HL-60/S4 treated with phorbol 12-myristate 13-acetate at 8.2 ng/mL for 4 days and 3 days (cell line): ENCODE data around the gene MATCAP1.

Experiments
- in situ Hi-C: fragments of 300-500 bp; cut with MboI; formaldehyde crosslinking; loops from 2 replicates; pipeline ENCODE4 v1.15.0; 2022; ENCODE audit warnings: low sequenced_read_pairs

MATCAP1 gene

DNA sequence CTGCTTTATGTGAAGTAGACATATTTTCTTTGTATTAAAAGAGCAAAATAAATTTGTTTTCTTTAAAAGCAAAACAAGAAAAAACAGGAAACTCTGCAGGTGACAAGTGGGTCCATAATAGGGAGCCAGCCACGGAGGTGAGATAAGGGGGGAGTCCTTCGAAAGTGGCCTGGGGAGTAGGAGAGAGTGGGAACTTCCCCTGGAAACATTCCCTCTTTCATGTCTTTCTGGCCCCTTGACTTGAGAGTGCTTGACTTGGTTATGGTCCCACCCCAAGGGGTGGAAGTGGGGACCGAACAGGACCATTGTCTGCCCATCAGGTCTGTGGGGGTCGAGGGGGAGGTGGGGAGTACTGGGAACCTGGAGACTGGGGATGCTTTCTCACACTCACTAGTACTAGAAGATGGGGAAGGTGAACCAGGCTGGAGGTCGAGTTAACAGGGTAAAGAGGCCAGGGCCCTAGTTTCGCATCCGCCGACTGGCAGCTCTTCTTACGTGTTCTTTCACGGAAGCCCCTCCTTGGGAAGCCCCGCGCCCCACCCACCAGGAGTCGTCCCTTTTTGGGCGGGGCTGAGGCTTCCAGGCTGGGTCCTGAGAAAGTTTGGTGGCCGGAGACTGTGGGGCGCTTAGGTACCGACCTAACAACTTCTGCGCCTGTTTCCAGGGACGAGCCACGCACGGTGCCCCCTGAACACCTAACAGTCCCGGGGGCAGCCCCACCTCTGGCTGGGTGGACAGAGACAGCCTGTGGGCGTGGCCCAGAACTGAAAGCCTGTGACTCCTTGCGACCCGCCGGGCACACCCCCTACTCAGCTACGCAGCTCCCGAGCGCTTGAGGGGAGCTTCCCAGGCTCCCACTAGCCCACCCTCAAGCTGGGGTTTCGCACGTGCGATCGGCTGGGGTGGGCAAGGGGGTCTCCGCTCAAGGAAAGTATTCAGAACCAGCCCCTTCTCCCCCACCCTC is 24.8 kb downstream of the MATCAP1 start:
- in situ Hi-C loops = loop anchor here (10.0 kb wide), 1 partner anchor 174 kb away; the partner anchor contains the start of gene CES4A

DNA sequence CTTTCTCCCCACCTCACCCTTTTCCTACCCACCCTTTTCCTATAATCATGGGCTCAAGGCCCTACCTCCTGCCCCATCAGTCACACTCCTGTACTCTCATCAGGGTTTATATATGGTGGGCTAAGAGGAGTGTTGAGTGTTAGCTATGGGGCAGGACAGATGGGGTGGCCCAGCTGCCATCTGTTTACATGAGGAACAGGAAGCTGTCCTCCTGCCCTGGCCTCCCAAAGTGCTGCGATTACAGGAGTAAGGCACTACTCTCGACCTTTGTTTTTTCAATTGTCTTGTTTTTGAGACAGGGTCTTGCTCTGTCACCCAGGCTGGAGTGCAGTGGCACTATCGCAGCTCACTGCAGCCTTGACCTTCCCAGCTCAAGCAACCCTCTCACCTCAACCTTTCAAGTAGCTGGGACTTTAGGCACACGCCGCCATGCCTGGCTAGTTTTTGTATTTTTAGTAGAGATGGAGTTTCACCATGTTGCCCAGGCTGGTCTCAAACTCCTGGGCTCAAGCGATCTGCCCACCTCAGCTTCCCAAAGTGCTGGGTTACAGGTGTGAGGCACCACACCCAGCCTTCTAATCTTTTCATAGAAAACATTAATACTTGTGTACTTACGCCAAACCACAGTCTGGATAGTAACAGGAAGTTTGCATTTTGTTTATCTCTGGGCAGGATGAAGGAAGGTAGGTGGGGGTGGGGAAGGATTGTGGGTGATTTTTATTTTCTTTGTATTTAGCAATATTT is 25.7 kb downstream of the MATCAP1 start:
- in situ Hi-C loops = loop anchor here (10.0 kb wide), 1 partner anchor 173 kb away; the partner anchor contains the start of gene CES4A

DNA sequence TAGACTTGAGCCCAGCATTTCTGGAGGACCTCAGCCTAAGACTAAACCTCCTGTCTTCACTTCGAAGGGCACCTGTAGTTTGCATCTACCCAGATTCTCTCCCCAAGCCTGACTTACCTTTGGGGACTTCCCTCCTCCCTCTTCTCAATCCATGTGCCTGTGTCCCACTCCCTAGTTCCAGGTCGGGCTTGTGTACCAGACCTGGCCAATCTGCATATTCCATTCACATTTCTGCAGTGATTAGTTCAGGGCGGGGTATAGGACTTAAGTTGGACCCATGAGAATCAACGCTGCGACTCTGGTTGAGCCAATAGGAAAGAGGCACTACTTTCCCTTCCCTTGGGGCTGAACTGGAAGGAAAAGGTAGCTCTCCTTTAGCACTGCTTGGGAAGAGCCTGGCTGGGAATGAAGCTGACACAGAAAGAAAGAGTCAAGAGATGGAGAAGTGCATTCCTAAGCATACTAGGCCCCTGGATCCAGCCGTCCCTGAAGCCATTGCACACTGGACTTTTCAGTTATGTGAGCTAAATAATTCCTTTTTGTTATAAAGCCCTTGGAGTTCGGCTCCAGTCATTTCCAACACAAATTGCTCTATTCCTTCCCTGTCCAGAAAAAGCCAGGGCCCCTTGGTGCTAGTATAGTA is 26.5 kb downstream of the MATCAP1 start:
- in situ Hi-C loops = loop anchor here (10.0 kb wide), 1 partner anchor 172 kb away; the partner anchor contains the start of gene CES4A

DNA sequence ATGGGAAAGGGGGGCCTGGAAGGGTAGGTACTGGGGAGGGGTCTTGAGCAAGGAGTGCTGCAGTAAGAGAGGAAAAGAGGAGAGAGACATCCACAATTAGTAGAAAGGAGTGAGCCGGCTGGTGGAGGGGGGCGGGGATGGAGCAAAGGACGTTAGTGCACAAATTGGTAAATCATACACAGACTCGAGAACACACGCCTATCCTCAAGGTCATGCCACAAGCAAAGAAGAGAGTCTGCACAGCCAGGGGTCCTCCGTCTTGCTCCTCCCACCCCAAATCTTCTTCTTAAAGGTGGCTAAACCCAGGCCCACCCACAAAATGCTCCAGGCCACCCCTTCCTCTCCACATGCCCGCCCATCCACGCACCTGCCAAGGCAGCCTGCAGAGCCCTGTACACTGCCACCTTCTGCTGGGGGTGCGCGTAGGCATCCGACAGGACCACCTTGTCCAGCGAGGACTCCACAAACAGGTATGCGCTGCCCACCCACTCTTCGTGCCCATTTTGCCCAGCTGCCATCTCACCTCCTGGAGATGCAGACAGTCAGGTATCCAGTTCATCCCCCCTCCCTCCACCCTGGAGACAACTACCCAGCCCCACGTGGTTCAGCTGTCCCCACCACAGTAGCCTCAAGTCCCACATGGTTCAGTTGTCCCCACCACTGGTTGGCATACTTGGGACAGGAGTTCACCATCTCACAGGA is 27.5 kb downstream of the MATCAP1 start:
- in situ Hi-C loops = loop anchor here (10.0 kb wide), 1 partner anchor 171 kb away; the partner anchor contains the start of gene CES4A

DNA sequence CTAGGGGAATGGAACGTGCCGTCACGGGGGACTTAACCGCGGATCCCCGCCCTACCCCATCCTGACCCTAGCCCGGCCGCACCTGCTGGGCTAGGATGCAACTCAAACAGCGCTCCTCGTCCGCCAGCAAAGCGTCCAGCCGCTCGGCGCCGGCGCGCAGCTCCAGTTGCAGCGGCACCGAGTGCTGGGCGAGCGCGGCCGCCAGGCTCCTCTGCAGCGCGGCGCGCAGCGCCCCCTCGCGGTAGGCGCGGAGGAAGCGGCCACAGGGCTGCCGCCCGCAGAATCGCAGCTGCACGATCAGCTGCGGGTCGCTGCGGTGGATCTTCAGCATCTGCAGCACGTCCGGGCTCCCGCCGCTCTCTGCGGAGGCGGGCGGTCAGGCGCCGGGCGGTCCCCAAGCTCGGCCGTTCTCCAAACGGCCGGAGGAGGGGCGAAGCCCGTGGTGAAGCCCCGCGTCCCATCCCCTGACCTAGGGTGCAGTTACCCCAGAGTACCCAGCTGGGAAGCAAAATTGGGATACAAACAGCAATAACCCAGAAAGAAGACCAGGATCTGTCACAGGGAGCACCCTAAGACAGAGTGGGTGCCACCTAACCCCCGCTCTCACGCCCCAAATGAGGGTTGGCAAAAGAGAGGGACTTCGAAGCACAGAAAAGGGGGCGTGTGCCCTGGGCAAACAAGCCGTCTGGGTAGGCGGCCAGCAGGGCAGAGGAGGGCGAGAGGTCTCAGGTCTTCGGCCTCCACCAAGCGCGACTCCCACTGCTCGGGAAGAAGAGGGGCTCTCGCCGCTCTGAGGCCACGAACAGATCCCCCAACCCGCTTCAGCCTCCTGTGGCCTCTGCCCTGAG is 28.2 kb downstream of the MATCAP1 start:
- in situ Hi-C loops = loop anchor here (10.0 kb wide), 1 partner anchor 171 kb away; the partner anchor contains the start of gene CES4A

DNA sequence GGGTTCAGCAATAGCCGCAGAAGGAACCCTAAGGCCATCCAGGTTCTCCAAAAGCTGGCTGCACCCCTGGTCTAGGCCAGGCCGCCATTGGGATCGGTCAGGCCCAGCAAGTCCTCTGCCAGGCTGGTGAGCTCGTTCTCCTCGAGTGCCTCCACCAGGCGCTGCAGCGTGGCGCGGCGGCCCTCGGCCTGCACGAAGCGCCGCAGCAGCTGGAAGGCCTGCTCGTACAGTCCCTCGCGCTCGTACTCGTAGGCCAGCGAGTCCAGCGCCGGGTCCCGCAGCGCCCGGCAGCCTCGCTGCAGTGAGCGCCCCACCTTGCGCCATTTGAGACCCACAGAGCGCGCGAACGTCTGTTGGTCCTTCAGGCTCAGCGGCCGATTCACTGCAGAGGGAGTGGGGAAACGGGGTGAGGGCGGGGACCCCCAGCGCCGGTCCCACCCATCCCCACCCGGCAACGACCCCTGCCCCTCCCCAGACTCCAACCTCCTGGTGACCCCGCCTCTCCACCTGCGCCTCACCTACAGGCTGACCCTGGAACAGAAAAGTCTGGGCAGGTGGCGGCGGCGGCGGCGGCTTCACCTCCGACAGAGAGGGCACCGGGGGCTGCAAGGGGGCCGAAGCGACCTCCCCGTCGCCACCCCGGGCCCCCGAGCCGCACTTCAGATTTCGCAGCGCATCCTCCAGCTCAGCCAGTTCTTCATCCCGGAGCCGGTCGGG is 29.0 kb downstream of the MATCAP1 start:
- in situ Hi-C loops = loop anchor here (10.0 kb wide), 1 partner anchor 170 kb away; the partner anchor contains the start of gene CES4A

DNA sequence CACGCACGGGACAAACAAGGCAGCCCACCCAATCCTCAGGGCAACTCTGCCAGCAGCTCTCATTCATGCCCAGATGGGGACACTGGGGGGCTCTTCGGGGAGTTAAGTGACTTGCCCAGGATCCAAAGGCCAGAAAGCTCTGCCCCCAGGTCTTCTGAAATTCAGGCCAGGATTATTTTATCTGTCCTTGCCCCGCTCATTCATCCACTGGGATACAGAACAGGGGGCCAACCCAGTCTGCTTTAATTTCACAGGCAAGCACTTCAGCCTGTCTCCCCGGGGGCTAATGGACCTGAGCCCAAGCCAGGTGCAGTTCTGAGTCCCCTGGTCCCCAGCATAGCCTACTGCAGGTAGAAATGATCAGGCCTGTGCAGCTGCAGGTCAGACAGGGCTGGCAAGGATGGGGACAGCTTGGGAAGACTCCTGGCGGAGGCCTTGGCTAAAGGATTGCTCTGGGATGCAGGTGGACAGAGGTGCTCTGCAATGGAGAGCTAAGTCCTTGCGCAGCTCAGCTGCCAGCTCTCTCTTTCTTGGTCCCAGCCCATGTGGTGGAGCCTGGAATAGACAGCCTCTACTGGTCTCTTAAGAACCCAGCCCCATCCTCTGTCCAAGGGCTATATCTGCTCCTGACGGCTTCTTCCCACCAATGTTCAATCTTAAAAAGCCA is 32.2 kb downstream of the MATCAP1 start:
- in situ Hi-C loops = loop anchor here (10.0 kb wide), 1 partner anchor 167 kb away; the partner anchor contains the start of gene CES4A

DNA sequence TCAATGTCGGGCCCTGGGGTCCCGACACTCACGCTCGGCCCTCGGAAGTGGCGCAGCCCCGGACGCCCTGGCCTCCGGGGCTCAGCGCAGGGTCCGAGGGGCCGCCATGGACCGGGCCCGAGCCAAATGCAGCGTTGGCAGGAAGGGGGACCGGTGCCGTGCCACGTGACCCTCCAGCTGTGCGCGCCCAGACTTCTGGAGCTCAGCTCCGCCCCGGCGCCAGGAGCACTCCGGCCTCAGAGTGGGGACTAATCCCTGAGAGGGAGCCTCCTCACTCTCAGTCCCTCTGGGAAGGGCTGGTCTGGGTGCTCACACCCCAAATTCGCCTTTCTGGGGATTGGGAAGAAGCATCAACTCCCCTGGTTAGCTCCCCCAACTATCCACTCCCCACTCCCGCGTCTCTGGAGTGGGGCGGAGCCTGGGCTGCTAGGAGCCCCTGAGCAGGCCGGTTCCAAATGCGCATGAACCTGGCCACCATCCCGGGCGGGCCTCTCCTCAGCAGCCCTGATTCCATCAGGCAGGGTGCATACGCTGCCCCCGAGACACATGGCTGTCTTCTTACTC is 32.8 kb downstream of the MATCAP1 start, which contains the start of gene B3GNT9:
B3GNT9 (minus strand) TSS at position 166 of the 564 bp plus-strand sequence. CDS start 513 bp downstream, outside the sequence.
- in situ Hi-C loops = loop anchor here (10.0 kb wide), 1 partner anchor 166 kb away; the partner anchor contains the start of gene CES4A

DNA sequence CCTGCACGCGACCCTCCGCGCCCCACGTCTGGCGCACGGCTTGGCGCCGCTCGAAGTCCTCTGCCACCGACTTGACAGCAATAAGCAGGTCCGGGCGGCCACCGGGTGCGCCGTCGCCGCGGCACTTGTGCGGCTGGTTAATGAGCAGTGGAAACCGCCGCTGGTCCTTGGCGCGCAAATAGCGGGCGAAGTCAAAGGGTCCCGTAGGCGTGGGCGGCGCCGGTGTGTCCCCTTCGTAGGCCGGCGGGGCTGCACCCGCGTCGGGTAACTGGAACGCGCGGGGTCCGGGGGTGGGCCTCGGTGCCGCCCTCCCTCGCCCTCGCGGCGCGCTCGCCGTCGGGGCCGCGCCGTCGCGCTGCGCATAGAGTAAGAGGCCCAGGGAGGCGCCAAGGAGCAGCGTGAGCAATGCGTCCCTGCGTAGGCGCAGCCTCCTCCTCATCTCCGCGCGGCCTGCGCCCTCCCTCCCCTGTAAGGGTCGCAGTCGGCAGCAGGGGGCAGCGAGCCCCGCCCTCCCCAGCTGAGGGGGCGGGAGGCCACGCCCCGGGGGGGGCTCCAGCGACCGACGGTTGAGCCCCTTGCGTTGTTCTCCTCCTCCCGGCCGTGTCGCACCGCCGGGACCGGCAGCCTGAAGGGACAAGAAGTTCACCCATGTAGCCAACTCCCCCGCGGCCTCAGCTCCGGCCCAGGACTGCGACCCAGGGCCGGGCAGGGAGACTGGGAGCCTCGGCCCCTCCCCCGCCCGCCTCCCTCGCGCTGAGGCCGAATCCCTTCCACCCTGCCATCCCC is 33.5 kb downstream of the MATCAP1 start:
- in situ Hi-C loops = loop anchor here (10.0 kb wide), 1 partner anchor 165 kb away; the partner anchor contains the start of gene CES4A

DNA sequence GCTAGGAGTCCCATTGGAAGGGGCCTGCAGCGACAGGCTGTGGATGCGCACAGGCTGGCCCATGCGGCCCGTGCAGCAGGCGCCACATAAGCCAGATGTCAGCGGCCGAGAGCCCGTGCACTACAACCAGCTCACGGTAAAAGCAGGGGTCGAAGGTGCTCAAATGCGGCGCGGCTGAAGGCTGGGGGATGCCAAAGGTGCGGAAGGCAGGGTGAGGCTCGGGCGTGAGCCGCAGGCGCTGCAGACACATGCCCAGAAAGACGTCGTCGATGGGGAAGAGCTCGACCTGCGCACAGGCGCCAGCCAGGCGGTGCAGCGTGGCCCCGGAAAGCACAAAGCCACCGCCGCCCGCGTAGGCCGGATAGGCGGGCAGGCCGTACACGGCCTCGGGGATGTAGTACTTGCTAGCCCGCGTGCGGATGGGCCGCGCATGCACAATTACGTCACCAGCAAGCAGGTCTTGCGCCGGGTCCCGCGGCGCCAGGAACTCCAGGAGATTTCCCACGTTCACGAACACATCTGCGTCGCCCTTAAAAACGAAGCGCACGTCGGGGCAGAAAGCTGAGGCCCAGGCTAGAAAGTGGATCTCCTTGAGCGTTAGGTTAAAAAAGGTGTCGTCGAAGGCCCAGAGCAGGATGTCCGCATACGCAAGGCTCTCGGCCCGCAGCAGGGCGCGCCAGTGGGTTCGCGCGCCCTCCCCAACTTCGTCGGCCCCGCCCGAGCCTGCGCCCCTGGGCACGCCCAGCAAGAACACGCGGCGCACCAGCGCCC is 34.3 kb downstream of the MATCAP1 start:
- in situ Hi-C loops = loop anchor here (10.0 kb wide), 1 partner anchor 165 kb away; the partner anchor contains the start of gene CES4A

DNA sequence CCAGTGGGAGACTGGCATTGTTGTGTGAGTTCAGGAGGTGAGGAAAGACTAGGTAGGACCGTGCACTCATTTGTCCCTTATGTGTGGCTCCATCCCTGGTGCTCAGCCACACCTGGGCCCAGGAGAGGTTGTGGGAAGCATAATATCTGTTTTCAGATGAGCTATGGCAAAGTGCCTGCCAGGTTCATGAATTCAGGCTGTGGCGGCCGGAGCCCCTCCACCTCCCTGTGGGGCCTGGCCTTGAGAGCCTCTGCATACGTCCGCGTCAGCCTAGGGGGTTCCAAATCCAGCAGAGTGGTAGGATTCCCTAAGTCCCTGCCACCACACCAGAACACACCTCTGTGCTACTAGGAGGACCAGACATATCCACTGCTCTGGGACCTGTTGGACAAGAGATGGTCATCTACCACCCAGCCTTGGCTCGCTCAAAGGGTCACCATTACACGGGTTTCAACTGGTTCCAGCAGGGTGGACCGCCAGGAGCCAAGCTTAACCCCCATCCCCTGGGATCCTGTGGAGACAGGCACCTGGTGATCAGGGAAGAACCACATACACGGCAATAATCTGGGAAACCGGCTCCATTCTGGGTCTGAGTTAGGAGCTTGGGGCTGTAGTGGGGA is 35.0 kb downstream of the MATCAP1 start:
- in situ Hi-C loops = no loop called here

DNA sequence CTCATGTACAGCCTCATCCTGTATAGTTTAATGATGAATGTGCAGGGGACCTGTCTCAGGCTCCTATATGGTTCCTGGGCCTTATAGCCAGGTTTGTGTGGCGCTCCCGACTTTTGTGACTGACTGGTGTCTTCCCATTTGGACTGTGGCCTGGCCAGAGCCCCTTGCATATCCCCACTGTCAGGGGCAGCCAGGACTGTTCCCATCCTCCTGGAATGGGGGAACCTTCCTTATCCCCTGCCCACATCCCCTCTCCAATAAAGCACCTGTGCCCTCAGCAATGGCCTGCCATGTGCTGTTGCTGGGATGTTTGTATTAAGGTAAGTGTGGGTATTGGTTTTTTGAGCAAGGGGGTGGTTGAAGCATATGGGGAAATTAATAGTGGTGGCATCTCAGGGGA is 35.5 kb downstream of the MATCAP1 start:
- in situ Hi-C loops = no loop called here

DNA sequence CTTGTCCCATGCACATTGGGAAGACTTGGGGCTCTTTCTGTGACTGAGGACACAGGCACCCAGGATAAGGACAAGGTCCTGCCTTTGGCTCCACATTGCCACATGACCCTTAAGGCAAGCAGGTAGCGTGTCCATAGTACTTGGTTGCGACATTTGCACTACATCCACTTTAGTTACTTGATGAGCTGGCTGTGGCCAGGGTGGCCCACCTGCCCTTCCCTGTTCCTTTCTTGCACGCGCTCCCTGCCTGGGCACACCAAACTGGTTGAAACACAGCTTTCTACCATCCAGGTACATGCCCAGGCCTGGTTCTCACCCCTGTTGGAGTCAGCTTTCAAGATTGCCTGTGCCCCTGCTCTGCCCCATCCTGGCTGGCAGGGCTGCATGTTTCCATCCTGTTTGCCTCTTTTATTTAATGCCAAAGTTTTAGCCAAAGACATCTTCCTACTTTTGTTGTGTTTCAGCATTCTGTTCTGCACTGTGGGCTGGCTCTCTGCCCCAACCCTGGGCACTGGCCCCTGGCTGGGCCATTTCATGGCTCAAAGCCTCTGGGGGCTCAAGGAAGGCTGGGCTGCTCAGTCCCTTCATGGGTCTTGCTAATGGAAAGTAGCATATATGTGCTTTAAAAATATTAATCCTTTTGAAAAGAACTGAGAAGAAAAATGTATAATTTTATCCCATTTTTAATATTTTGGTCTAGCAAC is 36.2 kb downstream of the MATCAP1 start:
- in situ Hi-C loops = no loop called here

DNA sequence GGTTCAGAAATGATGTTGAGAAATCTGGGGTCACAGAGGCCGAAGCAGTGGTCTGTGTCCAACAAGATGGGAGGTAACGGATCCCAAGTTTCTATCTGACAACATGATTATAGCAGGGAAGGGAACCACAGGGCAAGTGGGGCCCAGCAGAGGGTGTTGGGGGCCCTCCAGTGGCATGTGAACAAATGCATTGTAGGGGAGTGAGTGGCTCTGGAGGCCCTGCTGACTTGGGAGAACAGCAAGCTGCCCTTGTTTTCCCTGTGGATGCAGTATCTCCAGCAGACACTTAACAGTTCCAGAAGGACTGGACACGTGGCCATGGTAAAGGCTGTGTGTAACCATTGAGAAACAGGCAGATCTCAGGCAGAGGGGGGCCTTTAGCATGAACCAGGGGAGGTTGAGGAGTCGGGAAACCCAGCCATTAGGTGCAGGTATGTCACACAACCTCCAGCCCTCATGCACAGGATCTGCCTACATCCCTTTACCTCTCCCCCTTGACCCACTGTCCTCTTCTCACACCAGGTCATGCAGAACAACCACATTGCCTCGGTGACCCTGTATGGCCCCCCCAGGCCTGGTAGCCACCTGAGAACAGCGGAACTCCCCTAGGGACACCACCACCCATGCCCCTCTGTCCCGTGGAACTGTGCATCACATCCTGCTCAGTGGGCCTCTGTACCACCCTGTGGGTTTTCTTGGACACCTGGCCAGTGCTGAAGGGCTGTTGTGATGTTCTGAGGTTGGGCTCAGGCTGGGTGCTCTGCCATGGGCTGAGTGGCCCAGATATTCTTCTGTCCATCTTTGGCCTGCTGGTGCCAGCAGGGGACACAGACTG is 37.0 kb downstream of the MATCAP1 start:
- in situ Hi-C loops = no loop called here
